ENCODE measurements around the gene PCYT1A.

Gene PCYT1A

DNA sequence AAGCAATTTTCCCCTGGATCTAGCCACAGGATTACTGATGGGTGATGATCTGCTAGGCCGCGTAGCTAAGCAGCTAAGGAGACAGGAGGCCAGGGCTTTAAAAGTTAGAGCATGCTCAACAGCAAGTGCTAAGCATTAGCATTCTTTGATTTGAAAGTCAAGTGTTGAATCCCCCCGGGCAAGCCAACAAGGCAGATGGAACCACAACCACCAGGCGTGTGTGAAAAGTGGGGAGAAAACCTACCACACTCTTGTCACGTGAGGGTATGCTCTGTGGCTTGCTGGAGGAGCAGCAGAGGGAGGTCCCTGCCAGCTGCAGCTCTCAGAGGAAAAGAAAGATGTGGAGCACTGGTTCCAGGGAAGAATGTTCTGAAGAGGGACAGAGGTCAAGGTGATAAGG lies 50.3 kb downstream of the PCYT1A start:
- TF ChIP-seq TOX (CRISPR knock-in tag; IDR thresholded peaks at IDR 0.05; ENCODE audit: borderline replicate concordance) (no peak), ZC3H10 (CRISPR knock-in tag; IDR thresholded peaks at IDR 0.05) (no peak), TCF4 (CRISPR knock-in tag; IDR thresholded peaks at IDR 0.05; ENCODE audit: borderline replicate concordance) (no peak), ZFP30 (CRISPR knock-in tag; IDR thresholded peaks at IDR 0.05) (no peak), ZNF70 (CRISPR knock-in tag; IDR thresholded peaks at IDR 0.05) (no peak), GLIS3 (CRISPR knock-in tag; IDR thresholded peaks at IDR 0.05) (no peak), ZFP3 (CRISPR knock-in tag; IDR thresholded peaks at IDR 0.05) (no peak), BACH2 (CRISPR knock-in tag; IDR thresholded peaks at IDR 0.05; ENCODE audit: borderline replicate concordance) (no peak), SNAI2 (CRISPR knock-in tag; IDR thresholded peaks at IDR 0.05) (no peak), OSR1 (CRISPR knock-in tag; IDR thresholded peaks at IDR 0.05) (no peak), PPARA (CRISPR knock-in tag; IDR thresholded peaks at IDR 0.05; ENCODE audit: borderline replicate concordance) (no peak), ARNTL (CRISPR knock-in tag; IDR thresholded peaks at IDR 0.05; ENCODE audit: borderline replicate concordance, low read depth) (no peak), ESRRG (CRISPR knock-in tag; IDR thresholded peaks at IDR 0.05) (no peak)
- TF ChIP-seq, protein P1, sequence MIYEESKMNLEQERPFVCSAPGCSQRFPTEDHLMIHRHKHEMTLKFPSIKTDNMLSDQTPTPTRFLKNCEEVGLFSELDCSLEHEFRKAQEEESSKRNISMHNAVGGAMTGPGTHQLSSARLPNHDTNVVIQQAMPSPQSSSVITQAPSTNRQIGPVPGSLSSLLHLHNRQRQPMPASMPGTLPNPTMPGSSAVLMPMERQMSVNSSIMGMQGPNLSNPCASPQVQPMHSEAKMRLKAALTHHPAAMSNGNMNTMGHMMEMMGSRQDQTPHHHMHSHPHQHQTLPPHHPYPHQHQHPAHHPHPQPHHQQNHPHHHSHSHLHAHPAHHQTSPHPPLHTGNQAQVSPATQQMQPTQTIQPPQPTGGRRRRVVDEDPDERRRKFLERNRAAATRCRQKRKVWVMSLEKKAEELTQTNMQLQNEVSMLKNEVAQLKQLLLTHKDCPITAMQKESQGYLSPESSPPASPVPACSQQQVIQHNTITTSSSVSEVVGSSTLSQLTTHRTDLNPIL (CRISPR knock-in tag; IDR thresholded peaks at IDR 0.05; ENCODE audit: low read depth): no peak
- TF ChIP-seq, protein P2, sequence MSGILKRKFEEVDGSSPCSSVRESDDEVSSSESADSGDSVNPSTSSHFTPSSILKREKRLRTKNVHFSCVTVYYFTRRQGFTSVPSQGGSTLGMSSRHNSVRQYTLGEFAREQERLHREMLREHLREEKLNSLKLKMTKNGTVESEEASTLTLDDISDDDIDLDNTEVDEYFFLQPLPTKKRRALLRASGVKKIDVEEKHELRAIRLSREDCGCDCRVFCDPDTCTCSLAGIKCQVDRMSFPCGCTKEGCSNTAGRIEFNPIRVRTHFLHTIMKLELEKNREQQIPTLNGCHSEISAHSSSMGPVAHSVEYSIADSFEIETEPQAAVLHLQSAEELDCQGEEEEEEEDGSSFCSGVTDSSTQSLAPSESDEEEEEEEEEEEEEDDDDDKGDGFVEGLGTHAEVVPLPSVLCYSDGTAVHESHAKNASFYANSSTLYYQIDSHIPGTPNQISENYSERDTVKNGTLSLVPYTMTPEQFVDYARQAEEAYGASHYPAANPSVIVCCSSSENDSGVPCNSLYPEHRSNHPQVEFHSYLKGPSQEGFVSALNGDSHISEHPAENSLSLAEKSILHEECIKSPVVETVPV (CRISPR knock-in tag; IDR thresholded peaks at IDR 0.05): no peak
- TF ChIP-seq, protein P3, sequence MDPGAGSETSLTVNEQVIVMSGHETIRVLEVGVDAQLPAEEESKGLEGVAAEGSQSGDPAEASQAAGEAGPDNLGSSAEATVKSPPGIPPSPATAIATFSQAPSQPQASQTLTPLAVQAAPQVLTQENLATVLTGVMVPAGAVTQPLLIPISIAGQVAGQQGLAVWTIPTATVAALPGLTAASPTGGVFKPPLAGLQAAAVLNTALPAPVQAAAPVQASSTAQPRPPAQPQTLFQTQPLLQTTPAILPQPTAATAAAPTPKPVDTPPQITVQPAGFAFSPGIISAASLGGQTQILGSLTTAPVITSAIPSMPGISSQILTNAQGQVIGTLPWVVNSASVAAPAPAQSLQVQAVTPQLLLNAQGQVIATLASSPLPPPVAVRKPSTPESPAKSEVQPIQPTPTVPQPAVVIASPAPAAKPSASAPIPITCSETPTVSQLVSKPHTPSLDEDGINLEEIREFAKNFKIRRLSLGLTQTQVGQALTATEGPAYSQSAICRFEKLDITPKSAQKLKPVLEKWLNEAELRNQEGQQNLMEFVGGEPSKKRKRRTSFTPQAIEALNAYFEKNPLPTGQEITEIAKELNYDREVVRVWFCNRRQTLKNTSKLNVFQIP (CRISPR knock-in tag; IDR thresholded peaks at IDR 0.05; ENCODE audit: borderline replicate concordance, low read depth): no peak

DNA sequence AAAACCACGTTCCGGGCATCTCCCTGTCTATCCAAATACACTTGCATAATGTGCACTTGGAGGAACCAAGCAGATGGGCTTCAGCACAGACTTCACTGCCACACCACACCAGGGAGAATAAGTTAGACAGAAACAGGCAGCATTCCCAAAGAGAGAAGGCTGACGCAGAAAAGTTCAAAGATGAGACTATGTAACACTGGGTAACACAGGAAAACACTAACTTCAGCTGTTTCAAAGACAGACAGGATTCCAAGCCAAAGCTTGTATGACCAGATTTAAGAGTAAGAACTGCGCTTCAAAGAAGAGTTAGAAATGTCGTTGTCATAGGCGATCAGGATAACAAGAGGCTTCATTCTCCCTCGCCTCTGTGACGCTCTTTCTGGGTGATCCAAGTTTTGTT lies 51.3 kb downstream of the PCYT1A start:
- no peak for ATAC-seq
- TF ChIP-seq CSDC2 (CRISPR knock-in tag; IDR thresholded peaks at IDR 0.05) (no peak), RARB (CRISPR knock-in tag; IDR thresholded peaks at IDR 0.05) (no peak), ESRRG (CRISPR knock-in tag; IDR thresholded peaks at IDR 0.05) (no peak), ZC3H10 (CRISPR knock-in tag; IDR thresholded peaks at IDR 0.05) (no peak)
- TF ChIP-seq, protein P1 (CRISPR knock-in tag; IDR thresholded peaks at IDR 0.05; ENCODE audit: low read depth): no peak

More for the DNA sequence above, 50.3 kb downstream of the PCYT1A start:
- no peak for ATAC-seq

DNA sequence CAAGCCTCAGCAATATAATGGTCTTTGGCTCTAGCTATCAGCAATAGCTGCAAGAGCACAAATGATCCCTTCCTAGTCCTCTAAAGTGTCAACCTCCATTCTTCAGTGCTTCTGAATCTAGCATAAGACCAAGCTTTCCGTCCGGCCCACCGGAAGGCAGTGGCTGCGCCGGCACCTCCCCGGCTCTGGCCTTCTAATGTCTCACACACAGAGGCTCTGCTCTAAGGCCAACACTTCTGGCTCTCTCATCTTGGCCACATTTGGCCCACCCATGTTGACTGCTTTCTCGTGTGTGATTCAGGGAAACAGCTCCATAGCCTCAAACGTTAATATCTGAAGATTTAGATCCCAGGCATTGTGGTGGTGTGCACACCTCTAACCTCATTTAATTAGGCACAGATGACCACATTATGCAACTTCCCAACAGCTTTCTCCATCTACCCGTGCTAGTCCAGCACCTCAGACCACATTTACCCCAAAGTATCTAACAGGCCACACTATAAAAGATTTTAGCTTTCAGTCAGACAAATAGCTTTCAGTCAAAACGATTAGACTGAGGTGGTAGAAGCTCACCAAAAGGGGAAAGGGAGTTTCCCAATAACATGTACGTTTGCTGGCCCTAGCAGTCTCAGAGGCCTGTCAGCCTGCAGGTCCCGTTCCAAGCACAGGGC lies 51.9 kb downstream of the PCYT1A start:
- TF ChIP-seq ZNF70 (CRISPR knock-in tag; IDR thresholded peaks at IDR 0.05) (no peak), PPARA (CRISPR knock-in tag; IDR thresholded peaks at IDR 0.05; ENCODE audit: borderline replicate concordance) (no peak), OSR1 (CRISPR knock-in tag; IDR thresholded peaks at IDR 0.05) (no peak), GLIS3 (CRISPR knock-in tag; IDR thresholded peaks at IDR 0.05) (no peak), ZNF8 (CRISPR knock-in tag; IDR thresholded peaks at IDR 0.05) (no peak), TOX (CRISPR knock-in tag; IDR thresholded peaks at IDR 0.05; ENCODE audit: borderline replicate concordance) (no peak), ZNF565 (CRISPR knock-in tag; conservative IDR thresholded peaks at IDR 0.05; ENCODE audit: low read depth) (no peak), CSDC2 (CRISPR knock-in tag; IDR thresholded peaks at IDR 0.05) (no peak), RARB (CRISPR knock-in tag; IDR thresholded peaks at IDR 0.05) (no peak), TCF4 (CRISPR knock-in tag; IDR thresholded peaks at IDR 0.05; ENCODE audit: borderline replicate concordance) (no peak), SNAI2 (CRISPR knock-in tag; IDR thresholded peaks at IDR 0.05) (no peak), ZFP3 (CRISPR knock-in tag; IDR thresholded peaks at IDR 0.05) (no peak), ESRRG (CRISPR knock-in tag; IDR thresholded peaks at IDR 0.05) (no peak), ZC3H10 (CRISPR knock-in tag; IDR thresholded peaks at IDR 0.05) (no peak)
- TF ChIP-seq, protein P2 (CRISPR knock-in tag; IDR thresholded peaks at IDR 0.05): no peak
- TF ChIP-seq, protein P4, sequence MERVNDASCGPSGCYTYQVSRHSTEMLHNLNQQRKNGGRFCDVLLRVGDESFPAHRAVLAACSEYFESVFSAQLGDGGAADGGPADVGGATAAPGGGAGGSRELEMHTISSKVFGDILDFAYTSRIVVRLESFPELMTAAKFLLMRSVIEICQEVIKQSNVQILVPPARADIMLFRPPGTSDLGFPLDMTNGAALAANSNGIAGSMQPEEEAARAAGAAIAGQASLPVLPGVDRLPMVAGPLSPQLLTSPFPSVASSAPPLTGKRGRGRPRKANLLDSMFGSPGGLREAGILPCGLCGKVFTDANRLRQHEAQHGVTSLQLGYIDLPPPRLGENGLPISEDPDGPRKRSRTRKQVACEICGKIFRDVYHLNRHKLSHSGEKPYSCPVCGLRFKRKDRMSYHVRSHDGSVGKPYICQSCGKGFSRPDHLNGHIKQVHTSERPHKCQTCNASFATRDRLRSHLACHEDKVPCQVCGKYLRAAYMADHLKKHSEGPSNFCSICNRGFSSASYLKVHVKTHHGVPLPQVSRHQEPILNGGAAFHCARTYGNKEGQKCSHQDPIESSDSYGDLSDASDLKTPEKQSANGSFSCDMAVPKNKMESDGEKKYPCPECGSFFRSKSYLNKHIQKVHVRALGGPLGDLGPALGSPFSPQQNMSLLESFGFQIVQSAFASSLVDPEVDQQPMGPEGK (CRISPR knock-in tag; IDR thresholded peaks at IDR 0.05; ENCODE audit: borderline replicate concordance): no peak
- TF ChIP-seq, protein P3 (CRISPR knock-in tag; IDR thresholded peaks at IDR 0.05; ENCODE audit: borderline replicate concordance, low read depth): no peak
- TF ChIP-seq, protein P1 (CRISPR knock-in tag; IDR thresholded peaks at IDR 0.05; ENCODE audit: low read depth): no peak
- no peak for ATAC-seq

Data from SK-N-SH treated with all-trans-retinoic acid at 6 μM for 48 hours (cell line).